Activated CD8-positive, alpha-beta T cell treated with anti-CD3 and anti-CD28 coated beads for 36 hours (primary cell): ENCODE measurements around the gene CYP27A1. TPM values are rescaled to one million over a fixed set of nuclear protein-coding genes. Genes with fewer than 3 reads are reported as not detected.

ENCODE experiments used
- ATAC-seq: fragments of 200-7000 bp; cut with Tn5 transposase; one replicate; pipeline ENCODE4 v1.10.0; 2021; ENCODE audit warnings: mild to moderate bottlenecking, moderate library complexity
- CTCF ChIA-PET: fragments of 350-600 bp; sonication (Branson Sonifier 250); formaldehyde crosslinking; loops from one replicate; lab custom pipeline; 2021; ENCODE audit warnings: antibody characterized with exemption; lab: Charles Lee
- POLR2A ChIA-PET: fragments of 350-600 bp; sonication (Branson Sonifier 250); formaldehyde crosslinking; loops from one replicate; lab custom pipeline; 2021; ENCODE audit warnings: antibody characterized with exemption; lab: Charles Lee
- DNase-seq: peaks from one replicate; pipeline ENCODE4 v3.0.0-alpha.2; 2020
- H3K27ac Mint-ChIP-seq: one replicate; pipeline ENCODE4 v1.8.0; 2021; ENCODE audit warnings: mild to moderate bottlenecking, mixed read lengths
- H3K27me3 Mint-ChIP-seq: one replicate; pipeline ENCODE4 v1.8.0; 2021; ENCODE audit warnings: mixed read lengths
- H3K36me3 Mint-ChIP-seq: one replicate; pipeline ENCODE4 v1.8.0; 2021; ENCODE audit warnings: low read depth, mixed read lengths
- H3K4me1 Mint-ChIP-seq: one replicate; pipeline ENCODE4 v1.8.0; 2021; ENCODE audit warnings: low read depth, mixed read lengths
- H3K4me3 Mint-ChIP-seq: one replicate; pipeline ENCODE4 v1.8.0; 2021; ENCODE audit warnings: mild to moderate bottlenecking, moderate library complexity, mixed read lengths
- H3K9me3 Mint-ChIP-seq: one replicate; pipeline ENCODE4 v1.8.0; 2021; ENCODE audit warnings: mixed read lengths
- intact Hi-C: fragments of 100-400 bp; cut with micrococcal nuclease; formaldehyde crosslinking; loops from one replicate; pipeline ENCODE4 v1.10.0; 2022
- total RNA-seq, 2 experiments: library from RNA; stranded (reverse); gene quantifications; one replicate each; pipeline ENCODE4 v1.2.3, GENCODE V29; 2021
- TF ChIP-seq, protein P1 (sequence below): fragments of 200-600 bp; IDR thresholded peaks from one replicate; pipeline ENCODE4 v1.8.0; 2022; ENCODE audit warnings: antibody characterized with exemption, mild to moderate bottlenecking

The CYP27A1 gene
- total RNA-seq, 2 experiments from 2014 or later = 0.14 to 0.18 TPM

DNA sequence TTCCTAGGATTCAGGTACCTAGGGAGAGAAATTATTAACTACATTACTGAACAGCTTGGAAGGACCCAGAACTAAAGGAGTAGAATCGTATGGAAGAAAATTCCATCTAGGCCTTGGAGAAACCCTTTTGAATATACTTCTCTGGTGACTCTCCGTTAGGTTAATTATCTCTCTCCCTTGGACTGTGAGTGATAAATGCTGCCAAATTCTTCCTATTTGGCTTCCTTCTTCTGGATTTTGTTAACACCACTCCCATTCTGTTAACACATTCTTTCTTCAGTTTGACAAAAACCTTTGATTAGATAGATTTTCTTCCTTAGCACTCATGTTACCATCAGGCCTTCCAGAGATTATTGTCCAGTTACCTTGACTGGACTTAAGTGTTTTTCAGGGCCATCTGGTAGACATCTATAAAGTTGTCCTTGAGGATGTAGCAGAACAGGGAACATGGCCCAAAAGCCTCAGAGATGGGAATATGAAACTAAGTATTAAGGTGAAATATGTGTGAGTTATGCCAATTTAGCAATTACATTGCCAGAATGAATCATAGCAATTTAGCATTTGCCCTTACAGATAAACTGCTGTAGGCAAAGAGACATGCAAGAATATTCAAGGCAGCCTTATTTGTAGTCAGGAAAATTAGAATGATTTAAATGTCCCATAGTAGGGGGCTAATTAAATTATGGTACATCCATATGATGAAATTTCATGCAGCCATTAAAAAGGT is 6.7 kb downstream of the CYP27A1 start:
- TF ChIP-seq, protein P1, sequence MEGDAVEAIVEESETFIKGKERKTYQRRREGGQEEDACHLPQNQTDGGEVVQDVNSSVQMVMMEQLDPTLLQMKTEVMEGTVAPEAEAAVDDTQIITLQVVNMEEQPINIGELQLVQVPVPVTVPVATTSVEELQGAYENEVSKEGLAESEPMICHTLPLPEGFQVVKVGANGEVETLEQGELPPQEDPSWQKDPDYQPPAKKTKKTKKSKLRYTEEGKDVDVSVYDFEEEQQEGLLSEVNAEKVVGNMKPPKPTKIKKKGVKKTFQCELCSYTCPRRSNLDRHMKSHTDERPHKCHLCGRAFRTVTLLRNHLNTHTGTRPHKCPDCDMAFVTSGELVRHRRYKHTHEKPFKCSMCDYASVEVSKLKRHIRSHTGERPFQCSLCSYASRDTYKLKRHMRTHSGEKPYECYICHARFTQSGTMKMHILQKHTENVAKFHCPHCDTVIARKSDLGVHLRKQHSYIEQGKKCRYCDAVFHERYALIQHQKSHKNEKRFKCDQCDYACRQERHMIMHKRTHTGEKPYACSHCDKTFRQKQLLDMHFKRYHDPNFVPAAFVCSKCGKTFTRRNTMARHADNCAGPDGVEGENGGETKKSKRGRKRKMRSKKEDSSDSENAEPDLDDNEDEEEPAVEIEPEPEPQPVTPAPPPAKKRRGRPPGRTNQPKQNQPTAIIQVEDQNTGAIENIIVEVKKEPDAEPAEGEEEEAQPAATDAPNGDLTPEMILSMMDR = no peak
- CTCF ChIA-PET = interaction anchor here (0.7 to 0.8 kb wide), 2 partner anchors 29 to 65 kb away, joined by 3 read pairs; no protein-coding TSS in a partner anchor
- no peak for DNase-seq
- ATAC-seq = no peak
- Mint-ChIP-seq H3K27ac (no peak overlapping the region), H3K27me3 (peaks cover 16% of the 10 kb centered on the region), H3K36me3 (no peaks in the 10 kb centered on the region), H3K4me1 (no peaks in the 10 kb centered on the region), H3K9me3 (no peaks in the 10 kb centered on the region), H3K4me3 (no peak overlapping the region)
- intact Hi-C loops = no loop called here
- POLR2A ChIA-PET = no interaction called here

GRCh38 chr2:218792433-218792832 is 10.5 kb downstream of the CYP27A1 start:
- DNase-seq = no peak
- Mint-ChIP-seq H3K27ac (no peak overlapping the region), H3K4me3 (no peak overlapping the region), H3K4me1 (no peaks in the 10 kb centered on the region), H3K27me3 (peaks cover 14% of the 10 kb centered on the region), H3K9me3 (no peaks in the 10 kb centered on the region), H3K36me3 (no peaks in the 10 kb centered on the region)
- no peak for ATAC-seq
- TF ChIP-seq, protein P1 = no peak
- intact Hi-C loops = no loop called here
- POLR2A ChIA-PET = no interaction called here
- CTCF ChIA-PET = no interaction called here

GRCh38 chr2:218796691-218797090 is 14.7 kb downstream of the CYP27A1 start:
- DNase-seq = no peak
- Mint-ChIP-seq H3K4me1 (no peaks in the 10 kb centered on the region), H3K4me3 (no peak overlapping the region), H3K36me3 (no peaks in the 10 kb centered on the region), H3K27ac (no peak overlapping the region), H3K9me3 (no peaks in the 10 kb centered on the region), H3K27me3 (peaks cover 22% of the 10 kb centered on the region)
- ATAC-seq = no peak
- TF ChIP-seq, protein P1 = no peak
- CTCF ChIA-PET = interaction anchor here (1.0 to 1.5 kb wide), 3 partner anchors 20 to 101 kb away, joined by 3 read pairs; no protein-coding TSS in a partner anchor
- POLR2A ChIA-PET = no interaction called here
- intact Hi-C loops = no loop called here

GRCh38 chr2:218798767-218799504 is 17.0 kb downstream of the CYP27A1 start:
- intact Hi-C loops = no loop called here
- ATAC-seq (no peak), DNase-seq (no peak)
- no peaks in the 10 kb centered on the region for H3K9me3 Mint-ChIP-seq
- H3K27ac Mint-ChIP-seq = no peak overlapping the region
- H3K36me3 Mint-ChIP-seq = no peaks in the 10 kb centered on the region
- ChIA-PET CTCF (no interaction called here), POLR2A (no interaction called here)
- no peak overlapping the region for H3K4me3 Mint-ChIP-seq
- peaks cover 2% of the 10 kb centered on the region for H3K4me1 Mint-ChIP-seq
- H3K27me3 Mint-ChIP-seq = peaks cover 19% of the 10 kb centered on the region
- TF ChIP-seq, protein P1 = no peak

GRCh38 chr2:218799990-218800389 is 18.0 kb downstream of the CYP27A1 start:
- ATAC-seq (no peak), DNase-seq (no peak)
- H3K27ac Mint-ChIP-seq = no peak overlapping the region
- H3K4me1 Mint-ChIP-seq = peaks cover 2% of the 10 kb centered on the region
- ChIA-PET POLR2A (no interaction called here), CTCF (no interaction called here)
- no peak overlapping the region for H3K4me3 Mint-ChIP-seq
- H3K27me3 Mint-ChIP-seq = peaks cover 23% of the 10 kb centered on the region
- peaks cover 3% of the 10 kb centered on the region for H3K36me3 Mint-ChIP-seq
- peaks cover 4% of the 10 kb centered on the region for H3K9me3 Mint-ChIP-seq
- TF ChIP-seq, protein P1 = no peak
- intact Hi-C loops = no loop called here
